HCT116 (cell line): ENCODE results near the gene ZNF32. TPM values are rescaled to one million over a fixed set of nuclear protein-coding genes. Genes with fewer than 3 reads are reported as not detected.

Source experiments
- ATAC-seq: fragments of 200-7000 bp; cut with Tn5 transposase; 2 replicates; pipeline ENCODE4 v1.9.1; 2020; ENCODE audit warnings: mild to moderate bottlenecking, moderate library complexity
- BruUV-seq: library from RNA; stranded (reverse); fragments of 400-500 nt; replicated peaks from 2 replicates; lab custom pipeline; 2021; lab: Mats Ljungman, UMichigan
- CTCF ChIA-PET: fragments of 300-600 bp; sonication (Branson Sonifier 250); formaldehyde crosslinking; loops from one replicate; lab custom pipeline; 2021; ENCODE audit warnings: antibody characterized with exemption; lab: Charles Lee
- POLR2A ChIA-PET: fragments of 300-600, 350-600 bp; sonication (Branson Sonifier 250); formaldehyde crosslinking; loops from one replicate; lab custom pipeline; 2021; ENCODE audit warnings: antibody characterized with exemption; lab: Charles Lee
- RAD21 ChIA-PET, 2 experiments: fragments of 300-600 bp; sonication (Branson Sonifier 250); formaldehyde crosslinking; loops; one replicate each; lab custom pipeline; 2023; ENCODE audit warnings: low total read pairs in 2 of 2; ENCODE audit not compliant: uncharacterized antibody in 2 of 2, unreplicated experiment in 2 of 2, low non-redundant PET in 1 of 2; lab: Charles Lee
- DNase-seq: peaks from one replicate; pipeline ENCODE4 v3.0.0-alpha.2; 2010; ENCODE audit warnings: low read depth, low spot score
- H2AFZ ChIP-seq: fragments of 200-600 bp; shearing (Covaris generic), sonication (generic); 2 replicates; pipeline ENCODE4 v1.6.1; 2017; ENCODE audit warnings: low read depth, mixed run types, mixed read lengths, antibody characterized with exemption, low read length; ENCODE audit not compliant: poor library complexity, severe bottlenecking
- H3K27ac ChIP-seq: 2 replicates; pipeline ENCODE4 v1.5.1; 2012; ENCODE audit warnings: low read depth, low read length
- H3K27me3 ChIP-seq: fragments of 200-600 bp; sonication (generic); 2 replicates; pipeline ENCODE4 v1.6.1; 2016; ENCODE audit warnings: mixed run types, low read length, mixed read lengths; ENCODE audit not compliant: insufficient read depth
- H3K36me3 ChIP-seq, 2 experiments: fragments of 200-500 bp in 1 of 2; fragments of 200-600 bp in 1 of 2; sonication (Bioruptor generic) in 1 of 2; sonication (generic) in 1 of 2; 2 replicates each; pipeline versions ENCODE4 v1.5.1 to v1.6.1; 2014 to 2016; ENCODE audit warnings: low read length in 2 of 2, inconsistent platforms in 1 of 2, mixed read lengths in 1 of 2, mixed run types in 1 of 2; ENCODE audit not compliant: insufficient read depth in 2 of 2, control insufficient read depth in 1 of 2
- H3K4me1 ChIP-seq, 2 experiments: fragments of 200-600 bp in 1 of 2; sonication (generic) in 1 of 2; 2 replicates each; pipeline versions ENCODE4 v1.5.1 to v1.6.1; 2012 to 2017; ENCODE audit warnings: low read length in 2 of 2, inconsistent platforms in 1 of 2, mild to moderate bottlenecking in 1 of 2, mixed read lengths in 1 of 2, mixed run types in 1 of 2, moderate library complexity in 1 of 2; ENCODE audit not compliant: insufficient read depth in 2 of 2, control insufficient read depth in 1 of 2
- H3K4me2 ChIP-seq: fragments of 200-600 bp; sonication (generic); 2 replicates; pipeline ENCODE4 v1.6.1; 2017; ENCODE audit warnings: mixed run types, low read length, mixed read lengths
- H3K4me3 ChIP-seq, 2 experiments: fragments of 200-600 bp in 1 of 2; sonication (generic) in 1 of 2; replicated peaks in 1 of 2; 2 replicates each; pipeline ENCODE4 v1.5.1; 2011 to 2016; ENCODE audit warnings: low read length in 2 of 2, control low read depth in 1 of 2, low read depth in 1 of 2, mild to moderate bottlenecking in 1 of 2, mixed read lengths in 1 of 2, mixed run types in 1 of 2
- H3K79me2 ChIP-seq: fragments of 200-600 bp; sonication (generic); 2 replicates; pipeline ENCODE4 v1.6.1; 2017; ENCODE audit warnings: mild to moderate bottlenecking, mixed run types, low read length, moderate library complexity, mixed read lengths; ENCODE audit not compliant: insufficient read depth
- H3K9ac ChIP-seq: fragments of 200-600 bp; sonication (generic); 2 replicates; pipeline ENCODE4 v1.6.1; 2016; ENCODE audit warnings: low read length, mixed read lengths
- H3K9me2 ChIP-seq: fragments of 200-600 bp; sonication (generic), shearing (Covaris generic); 2 replicates; pipeline ENCODE4 v1.6.1; 2017; ENCODE audit warnings: mixed run types, mild to moderate bottlenecking, moderate library complexity; ENCODE audit not compliant: insufficient read depth
- H3K9me3 ChIP-seq, 2 experiments: fragments of 200-500 bp in 1 of 2; fragments of 200-600 bp in 1 of 2; sonication (Bioruptor generic) in 1 of 2; sonication (generic) in 1 of 2; 2 replicates each; pipeline ENCODE4 v1.6.1; 2014 to 2017; ENCODE audit warnings: low read length in 2 of 2, mixed read lengths in 2 of 2, inconsistent platforms in 1 of 2, low read depth in 1 of 2, mild to moderate bottlenecking in 1 of 2, mixed run types in 1 of 2, moderate library complexity in 1 of 2; ENCODE audit not compliant: control insufficient read depth in 1 of 2, insufficient read depth in 1 of 2
- H4K20me1 ChIP-seq: fragments of 200-600 bp; sonication (generic), shearing (Covaris generic); 2 replicates; pipeline ENCODE4 v1.6.1; 2017; ENCODE audit warnings: mixed run types, mild to moderate bottlenecking, moderate library complexity; ENCODE audit not compliant: insufficient read depth
- ATF3 ChIP-seq: IDR thresholded peaks from 2 replicates; pipeline ENCODE4 v1.6.1; 2012
- CEBPB ChIP-seq: IDR thresholded peaks from 2 replicates; pipeline ENCODE4 v1.6.1; 2012; ENCODE audit warnings: low read depth
- EGR1 ChIP-seq: IDR thresholded peaks from 2 replicates; pipeline ENCODE4 v1.6.1; 2012; ENCODE audit warnings: low read depth
- ELF1 ChIP-seq: IDR thresholded peaks from 2 replicates; pipeline ENCODE4 v1.6.1; 2012; ENCODE audit warnings: low read depth, borderline replicate concordance
- EZH2 ChIP-seq: fragments of 200-600 bp; sonication (generic); IDR thresholded peaks from 2 replicates; pipeline ENCODE4 v1.6.1; 2017; ENCODE audit warnings: antibody characterized with exemption, mixed run types
- EZH2phosphoT487 ChIP-seq: fragments of 200-600 bp; IDR thresholded peaks from 2 replicates; pipeline ENCODE4 v1.6.1; 2018; ENCODE audit warnings: antibody characterized with exemption, borderline replicate concordance
- JUND ChIP-seq: IDR thresholded peaks from 2 replicates; pipeline ENCODE4 v1.6.1; 2012
- MAX ChIP-seq: IDR thresholded peaks from 2 replicates; pipeline ENCODE4 v1.6.1; 2012
- POLR2A ChIP-seq: IDR thresholded peaks from 2 replicates; pipeline ENCODE4 v1.7.0; 2011; ENCODE audit warnings: borderline replicate concordance; ENCODE audit not compliant: insufficient read depth, insufficient read length; ENCODE audit errors: extremely low read depth
- POLR2AphosphoS5 ChIP-seq: IDR thresholded peaks from 2 replicates; pipeline ENCODE4 v1.6.1; 2011; ENCODE audit warnings: mild to moderate bottlenecking, low read depth, low read length, moderate library complexity
- RAD21 ChIP-seq: IDR thresholded peaks from 2 replicates; pipeline ENCODE4 v1.6.1; 2012; ENCODE audit warnings: low read depth, mild to moderate bottlenecking
- REST ChIP-seq: IDR thresholded peaks from 2 replicates; pipeline ENCODE4 v1.6.1; 2012; ENCODE audit warnings: low read depth
- SIN3A ChIP-seq: IDR thresholded peaks from 2 replicates; pipeline ENCODE4 v1.6.1; 2012; ENCODE audit warnings: low read depth
- SP1 ChIP-seq: IDR thresholded peaks from 2 replicates; pipeline ENCODE4 v1.6.1; 2012; ENCODE audit warnings: low read depth
- SRF ChIP-seq: IDR thresholded peaks from 2 replicates; pipeline ENCODE4 v1.6.1; 2012; ENCODE audit warnings: low read depth
- YY1 ChIP-seq: IDR thresholded peaks from 2 replicates; pipeline ENCODE4 v1.6.1; 2011; ENCODE audit warnings: low read length, low read depth, moderate library complexity, mild to moderate bottlenecking; ENCODE audit not compliant: insufficient replicate concordance; ENCODE audit errors: extremely low read depth
- ZBTB33 ChIP-seq: IDR thresholded peaks from 2 replicates; pipeline ENCODE4 v1.6.1; 2011; ENCODE audit warnings: mild to moderate bottlenecking, low read length, moderate library complexity; ENCODE audit not compliant: insufficient replicate concordance; ENCODE audit errors: extremely low read depth
- ZFX ChIP-seq: fragments of 450-650 bp; IDR thresholded peaks from 2 replicates; pipeline ENCODE4 v1.6.1; 2017
- ZNF274 ChIP-seq: fragments of 200-500 bp; sonication (Bioruptor generic); IDR thresholded peaks from 2 replicates; pipeline ENCODE4 v1.6.1; 2014; ENCODE audit warnings: mild to moderate bottlenecking, low read depth, low read length, inconsistent platforms
- intact Hi-C: fragments of 100-400 bp; cut with micrococcal nuclease; formaldehyde crosslinking; loops from 2 replicates; pipeline ENCODE4 v1.10.0; 2022
- total RNA-seq: library from RNA; stranded (reverse); gene quantifications from one replicate; pipeline ENCODE4 v1.2.1, GENCODE V29; 2021; ENCODE audit not compliant: unreplicated experiment
- TF ChIP-seq, protein P1 (sequence below), 3 experiments: fragments of 200-600 bp in 1 of 3; sonication (generic) in 1 of 3; IDR thresholded peaks in 2 of 3; conservative IDR thresholded peaks in 1 of 3; 2 replicates each; pipeline ENCODE4 v1.5.1; 2012 to 2017; ENCODE audit warnings: low read depth in 2 of 3, low read length in 2 of 3, antibody characterized with exemption in 1 of 3, borderline replicate concordance in 1 of 3, control low read depth in 1 of 3, mild to moderate bottlenecking in 1 of 3, mixed read lengths in 1 of 3, mixed run types in 1 of 3, moderate library complexity in 1 of 3; ENCODE audit not compliant: insufficient read depth in 1 of 3

ZNF32 gene
- total RNA-seq, 1 experiment from 2014 or later, result 10.3 TPM

DNA sequence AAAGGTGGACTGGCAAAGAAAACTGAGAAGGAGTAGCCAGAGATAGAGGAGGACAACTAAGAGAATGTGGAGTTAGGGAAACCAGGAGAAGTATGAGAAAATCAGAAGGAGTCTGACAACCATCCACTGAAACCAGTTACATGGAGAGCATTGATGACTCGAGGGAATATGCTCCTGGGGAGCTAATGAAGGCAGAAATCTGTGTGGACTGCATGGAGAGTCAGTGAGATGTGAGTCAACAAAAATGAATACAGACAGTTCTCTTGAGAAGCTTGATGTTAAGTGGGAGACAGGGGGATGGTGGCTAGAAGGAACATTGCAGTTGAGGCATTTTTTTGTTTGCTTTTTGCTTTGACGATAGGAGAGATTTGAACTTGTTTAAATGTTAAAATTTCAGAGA is 34.3 kb upstream of the ZNF32 start (continued):
- TF ChIP-seq, protein P1, sequence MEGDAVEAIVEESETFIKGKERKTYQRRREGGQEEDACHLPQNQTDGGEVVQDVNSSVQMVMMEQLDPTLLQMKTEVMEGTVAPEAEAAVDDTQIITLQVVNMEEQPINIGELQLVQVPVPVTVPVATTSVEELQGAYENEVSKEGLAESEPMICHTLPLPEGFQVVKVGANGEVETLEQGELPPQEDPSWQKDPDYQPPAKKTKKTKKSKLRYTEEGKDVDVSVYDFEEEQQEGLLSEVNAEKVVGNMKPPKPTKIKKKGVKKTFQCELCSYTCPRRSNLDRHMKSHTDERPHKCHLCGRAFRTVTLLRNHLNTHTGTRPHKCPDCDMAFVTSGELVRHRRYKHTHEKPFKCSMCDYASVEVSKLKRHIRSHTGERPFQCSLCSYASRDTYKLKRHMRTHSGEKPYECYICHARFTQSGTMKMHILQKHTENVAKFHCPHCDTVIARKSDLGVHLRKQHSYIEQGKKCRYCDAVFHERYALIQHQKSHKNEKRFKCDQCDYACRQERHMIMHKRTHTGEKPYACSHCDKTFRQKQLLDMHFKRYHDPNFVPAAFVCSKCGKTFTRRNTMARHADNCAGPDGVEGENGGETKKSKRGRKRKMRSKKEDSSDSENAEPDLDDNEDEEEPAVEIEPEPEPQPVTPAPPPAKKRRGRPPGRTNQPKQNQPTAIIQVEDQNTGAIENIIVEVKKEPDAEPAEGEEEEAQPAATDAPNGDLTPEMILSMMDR (IDR thresholded peaks at IDR 0.05 in 2 of 3, conservative IDR thresholded peaks at IDR 0.05 in 1 of 3; ENCODE audit: borderline replicate concordance in 1 of 3, insufficient read depth in 1 of 3, low read depth in 2 of 3, low read length in 2 of 3), result no peak
- TF ChIP-seq ATF3, result no peak
- no peak for TF ChIP-seq POLR2AphosphoS5
- no peak for TF ChIP-seq POLR2A
- no peak for TF ChIP-seq REST
- TF ChIP-seq EZH2phosphoT487, result no peak

GRCh38 chr10:43681721-43682120 is 33.0 kb upstream of the ZNF32 start:
- H3K27ac ChIP-seq, result no peak overlapping the region
- no peaks in the 10 kb centered on the region for H3K36me3 ChIP-seq
- H2AFZ ChIP-seq, result no peak overlapping the region
- H3K9ac ChIP-seq, result no peak overlapping the region
- no peak overlapping the region for H3K4me3 ChIP-seq
- H3K4me1 ChIP-seq, result peaks cover 6 to 11% of the 10 kb centered on the region in 2 experiments; a peak in 3 of 4 replicates
- DNase-seq (no peak), ATAC-seq (no peak)
- no TSS peak for BruUV-seq
- ChIA-PET POLR2A (no interaction called here), CTCF (no interaction called here), RAD21 (no interaction called here)
- H3K79me2 ChIP-seq, result no peaks in the 10 kb centered on the region
- H3K9me3 ChIP-seq, result no peaks in the 10 kb centered on the region
- intact Hi-C loops, result no loop called here
- H4K20me1 ChIP-seq, result no peaks in the 10 kb centered on the region
- no peaks in the 10 kb centered on the region for H3K9me2 ChIP-seq
- H3K27me3 ChIP-seq, result no peaks in the 10 kb centered on the region
- no peak overlapping the region for H3K4me2 ChIP-seq
- TF ChIP-seq SIN3A (no peak), ATF3 (no peak), ZNF274 (no peak), RAD21 (no peak), EZH2 (no peak), SRF (no peak), JUND (no peak), CEBPB (no peak), EGR1 (no peak), ZBTB33 (no peak), ELF1 (no peak), ZFX (no peak), MAX (no peak), POLR2AphosphoS5 (no peak), SP1 (no peak), YY1 (no peak)
